Measurements from ENCODE around the gene DOC2A. TPM values are rescaled to one million over a fixed set of nuclear protein-coding genes. Genes with fewer than 3 reads are reported as not detected.

The DOC2A gene
- total and polyA plus RNA-seq, 9 of the 15 experiments (the other 6 are each of a cell fraction or from before 2014, with no cell fraction given) = 0.03 to 0.38 (median 0.28) TPM; not detected in 1

DNA sequence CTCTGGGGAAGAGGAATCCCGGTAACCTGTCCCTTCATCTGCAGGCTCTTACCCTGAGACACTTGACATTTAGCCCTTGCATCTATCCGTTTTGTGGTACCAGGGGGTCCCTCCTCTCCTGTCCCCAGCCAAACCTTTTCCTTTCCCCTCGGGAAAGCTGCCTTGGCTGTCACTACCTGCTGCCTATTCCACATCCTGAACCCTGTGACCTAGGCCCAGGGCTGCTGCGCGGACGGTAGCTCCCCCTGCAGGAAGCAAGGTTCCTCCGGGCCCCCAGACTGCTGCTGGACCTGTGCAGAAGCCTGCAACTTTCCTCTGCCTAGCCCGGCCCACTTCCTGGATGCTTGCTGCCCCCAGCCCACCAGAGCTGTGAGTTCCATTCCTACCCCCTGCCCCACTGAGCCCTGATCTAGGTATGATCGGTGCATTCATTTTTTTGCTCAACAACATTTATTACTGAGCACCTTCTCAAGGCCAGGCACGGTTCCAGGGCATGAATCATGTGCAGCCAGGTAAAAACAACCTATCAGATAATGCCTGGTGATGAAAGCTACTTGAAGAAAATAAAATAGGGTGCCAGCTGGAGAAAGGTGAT, 44.2 kb upstream of the DOC2A start:
- FAIRE-seq (peak; percentile 83), DNase-seq (ENCODE audit: extremely low read depth in 1 of 4, low spot score in 3 of 4) (peak; percentile 54 to 80 (median 65)), ATAC-seq (peak; percentile 92)
- H3K4me1 ChIP-seq (replicated peaks in 1 of 2; ENCODE audit: control insufficient read depth in 2 of 2, insufficient read depth in 2 of 2, low read length in 2 of 2) = peaks cover 19 to 32% of the 10 kb centered on the region in 2 experiments
- BruUV-seq (replicated peaks) = no TSS peak
- ChIA-PET CTCF (ENCODE audit: low intra/inter-chr PET ratio) (interaction anchor here (0.6 kb wide), 1 partner anchor 58 kb away, joined by 5 read pairs; no protein-coding TSS in a partner anchor), POLR2A (interaction anchor here (1.5 to 4.2 kb wide), 2 partner anchors 11 to 17 kb away, joined by 6 to 29 read pairs; partner anchors contain the start of gene ALDOA)
- H3K9me1 ChIP-seq (ENCODE audit: control insufficient read depth, insufficient read depth, low read length) = no peaks in the 10 kb centered on the region
- H3K9me3 ChIP-seq (replicated peaks; ENCODE audit: control insufficient read depth, insufficient read depth, low read depth, low read length) = no peaks in the 10 kb centered on the region
- no peaks in the 10 kb centered on the region for H3K27me3 ChIP-seq (ENCODE audit: control insufficient read depth in 2 of 2, insufficient read depth in 2 of 2, low read length in 2 of 2)
- H3K4me3 ChIP-seq = no peak overlapping the region
- no peak overlapping the region for H2AFZ ChIP-seq (ENCODE audit: low read depth, low read length)
- intact Hi-C loops (cut with micrococcal nuclease) = no loop called here
- in situ Hi-C loops (cut with MboI) = no loop called here
- H3K27ac ChIP-seq (ENCODE audit: extremely low read depth, low read depth, low read length) = no peak overlapping the region
- H3K4me2 ChIP-seq (ENCODE audit: insufficient read depth, low read length) = peak overlapping the region; percentile 67; the same call in 1 of the 2 replicates
- peaks cover 4% of the 10 kb centered on the region; the same call in 1 of the 2 replicates for H4K20me1 ChIP-seq (replicated peaks; ENCODE audit: control insufficient read depth, insufficient read depth, low read length)
- H3K79me2 ChIP-seq (ENCODE audit: control insufficient read depth, insufficient read depth, low read length) = peaks cover 14% of the 10 kb centered on the region; the same call in 2 of the 3 replicates
- H3K9ac ChIP-seq (ENCODE audit: insufficient read depth in 1 of 2, low read depth in 2 of 2, low read length in 2 of 2) = peak overlapping the region in 1 of 2 experiments; percentile 49; a peak in 1 of 4 replicates
- H3K36me3 ChIP-seq (ENCODE audit: control insufficient read depth, insufficient read depth, low read length) = 0 out of 3 replicates have a peak, but pooled peaks cover 5% of the 10 kb centered on the region
- WGBS (ENCODE audit: insufficient coverage, low coverage, missing lambda C conversion rate) = 17% methylated on average over 9 of the region's 10 CpGs
- TF ChIP-seq, protein P1, sequence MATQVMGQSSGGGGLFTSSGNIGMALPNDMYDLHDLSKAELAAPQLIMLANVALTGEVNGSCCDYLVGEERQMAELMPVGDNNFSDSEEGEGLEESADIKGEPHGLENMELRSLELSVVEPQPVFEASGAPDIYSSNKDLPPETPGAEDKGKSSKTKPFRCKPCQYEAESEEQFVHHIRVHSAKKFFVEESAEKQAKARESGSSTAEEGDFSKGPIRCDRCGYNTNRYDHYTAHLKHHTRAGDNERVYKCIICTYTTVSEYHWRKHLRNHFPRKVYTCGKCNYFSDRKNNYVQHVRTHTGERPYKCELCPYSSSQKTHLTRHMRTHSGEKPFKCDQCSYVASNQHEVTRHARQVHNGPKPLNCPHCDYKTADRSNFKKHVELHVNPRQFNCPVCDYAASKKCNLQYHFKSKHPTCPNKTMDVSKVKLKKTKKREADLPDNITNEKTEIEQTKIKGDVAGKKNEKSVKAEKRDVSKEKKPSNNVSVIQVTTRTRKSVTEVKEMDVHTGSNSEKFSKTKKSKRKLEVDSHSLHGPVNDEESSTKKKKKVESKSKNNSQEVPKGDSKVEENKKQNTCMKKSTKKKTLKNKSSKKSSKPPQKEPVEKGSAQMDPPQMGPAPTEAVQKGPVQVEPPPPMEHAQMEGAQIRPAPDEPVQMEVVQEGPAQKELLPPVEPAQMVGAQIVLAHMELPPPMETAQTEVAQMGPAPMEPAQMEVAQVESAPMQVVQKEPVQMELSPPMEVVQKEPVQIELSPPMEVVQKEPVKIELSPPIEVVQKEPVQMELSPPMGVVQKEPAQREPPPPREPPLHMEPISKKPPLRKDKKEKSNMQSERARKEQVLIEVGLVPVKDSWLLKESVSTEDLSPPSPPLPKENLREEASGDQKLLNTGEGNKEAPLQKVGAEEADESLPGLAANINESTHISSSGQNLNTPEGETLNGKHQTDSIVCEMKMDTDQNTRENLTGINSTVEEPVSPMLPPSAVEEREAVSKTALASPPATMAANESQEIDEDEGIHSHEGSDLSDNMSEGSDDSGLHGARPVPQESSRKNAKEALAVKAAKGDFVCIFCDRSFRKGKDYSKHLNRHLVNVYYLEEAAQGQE (IDR thresholded peaks at IDR 0.05; ENCODE audit: borderline replicate concordance) = peak; percentile 45; the same call in 1 of the 2 replicates
- TF ChIP-seq, protein P1 (CRISPR knock-in tag; IDR thresholded peaks at IDR 0.05; ENCODE audit: low read depth) = no peak
- 0 out of 2 replicates have a peak, but pooled peaks have one; percentile 12 for TF ChIP-seq ATF7 (IDR thresholded peaks at IDR 0.05)
- no peak for TF ChIP-seq TCF7L2 (IDR thresholded peaks at IDR 0.05; ENCODE audit: low read depth, low read length)
- peak; percentile 21; the same call in 1 of the 2 replicates for TF ChIP-seq DEAF1 (CRISPR knock-in tag; IDR thresholded peaks at IDR 0.05)
- TF ChIP-seq XRCC5 (IDR thresholded peaks at IDR 0.05; ENCODE audit: low read depth, low read length) = peak; percentile 38; the same call in 1 of the 2 replicates
- TF ChIP-seq NRF1 (conservative IDR thresholded peaks at IDR 0.05 in 1 of 2, IDR thresholded peaks at IDR 0.05 in 1 of 2) = peak in 1 of 2 experiments; percentile 53; a peak in 3 of 4 replicates
- TF ChIP-seq CREM (IDR thresholded peaks at IDR 0.05; ENCODE audit: low read depth) = peak; percentile 43; the same call in 1 of the 2 replicates
- TF ChIP-seq RUNX1 (IDR thresholded peaks at IDR 0.05; ENCODE audit: low read depth) = no peak
- 0 out of 2 replicates have a peak, but pooled peaks have one; percentile 8 for TF ChIP-seq BHLHE40 (IDR thresholded peaks at IDR 0.05; ENCODE audit: low read length)
- no peak for TF ChIP-seq PURB (CRISPR knock-in tag; IDR thresholded peaks at IDR 0.05; ENCODE audit: low read depth)
- peak; percentile 63; the same call in 1 of the 2 replicates for TF ChIP-seq STAG1 (CRISPR knock-in tag; IDR thresholded peaks at IDR 0.05; ENCODE audit: borderline replicate concordance)
- TF ChIP-seq ZFX (CRISPR knock-in tag; IDR thresholded peaks at IDR 0.05) = peak; percentile 56
